ENCODE measurements around the gene YWHAQ.

DNA sequence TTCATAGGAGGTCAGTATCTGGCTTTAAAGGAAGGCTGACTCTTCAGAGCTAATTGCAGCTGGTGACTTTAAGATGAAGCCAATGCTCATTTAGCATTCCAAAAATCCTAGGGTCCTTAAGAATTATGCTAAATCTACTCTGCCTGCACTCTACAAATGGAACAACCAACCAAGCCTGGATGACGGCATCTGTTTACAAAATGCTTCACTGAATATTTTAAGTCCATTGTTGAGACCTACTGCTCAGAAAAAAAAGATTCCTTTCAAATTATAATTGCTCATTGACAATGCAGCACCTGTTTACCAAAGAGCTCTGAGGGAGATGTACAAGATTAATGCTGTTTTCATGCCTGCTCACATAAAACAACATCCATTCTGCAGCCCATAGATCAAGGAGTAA is 31.4 kb downstream of the YWHAQ start:
- TF ChIP-seq POLR2A (IDR thresholded peaks at IDR 0.05): no peak
- TF ChIP-seq, protein P1, sequence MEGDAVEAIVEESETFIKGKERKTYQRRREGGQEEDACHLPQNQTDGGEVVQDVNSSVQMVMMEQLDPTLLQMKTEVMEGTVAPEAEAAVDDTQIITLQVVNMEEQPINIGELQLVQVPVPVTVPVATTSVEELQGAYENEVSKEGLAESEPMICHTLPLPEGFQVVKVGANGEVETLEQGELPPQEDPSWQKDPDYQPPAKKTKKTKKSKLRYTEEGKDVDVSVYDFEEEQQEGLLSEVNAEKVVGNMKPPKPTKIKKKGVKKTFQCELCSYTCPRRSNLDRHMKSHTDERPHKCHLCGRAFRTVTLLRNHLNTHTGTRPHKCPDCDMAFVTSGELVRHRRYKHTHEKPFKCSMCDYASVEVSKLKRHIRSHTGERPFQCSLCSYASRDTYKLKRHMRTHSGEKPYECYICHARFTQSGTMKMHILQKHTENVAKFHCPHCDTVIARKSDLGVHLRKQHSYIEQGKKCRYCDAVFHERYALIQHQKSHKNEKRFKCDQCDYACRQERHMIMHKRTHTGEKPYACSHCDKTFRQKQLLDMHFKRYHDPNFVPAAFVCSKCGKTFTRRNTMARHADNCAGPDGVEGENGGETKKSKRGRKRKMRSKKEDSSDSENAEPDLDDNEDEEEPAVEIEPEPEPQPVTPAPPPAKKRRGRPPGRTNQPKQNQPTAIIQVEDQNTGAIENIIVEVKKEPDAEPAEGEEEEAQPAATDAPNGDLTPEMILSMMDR (IDR thresholded peaks at IDR 0.05): no peak
